ENCODE results near the gene PDSS2. TPM values are rescaled to one million over a fixed set of nuclear protein-coding genes. Genes with fewer than 3 reads are reported as not detected.

Gene PDSS2
- total and polyA plus RNA-seq, 2 donors = 11.1 to 22.6 TPM

DNA sequence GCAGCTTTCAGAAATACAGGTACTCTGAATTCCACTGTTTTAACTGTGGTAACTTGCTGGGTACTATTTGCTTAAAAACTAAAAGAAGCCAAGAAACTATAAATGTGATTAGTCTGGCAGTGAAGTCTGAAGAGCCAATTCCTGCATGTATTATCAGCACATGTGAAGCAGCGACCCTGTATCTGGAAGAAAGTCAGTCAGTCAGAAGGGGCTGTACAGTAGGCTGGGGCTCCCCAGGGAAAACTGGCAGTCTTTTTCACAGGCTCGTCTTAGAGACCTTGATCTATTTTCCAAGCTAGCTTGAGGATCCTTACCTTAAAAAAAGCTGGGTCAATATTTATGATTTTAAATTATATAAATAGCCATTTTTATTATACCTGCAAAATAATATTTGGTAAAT, 104.9 kb downstream of the PDSS2 start:
- no peaks in the 10 kb centered on the region for H3K4me1 ChIP-seq (ENCODE audit: insufficient read depth)
- no peaks in the 10 kb centered on the region for H3K36me3 ChIP-seq (ENCODE audit: insufficient read depth)
- no peak for DNase-seq (ENCODE audit: extremely low spot score)
- H3K27ac ChIP-seq (ENCODE audit: low read depth) = no peak overlapping the region
- WGBS = 69% methylated on average over 2 of the region's 2 CpGs
- no peak overlapping the region for H3K4me3 ChIP-seq (ENCODE audit: low read depth, low read length)

DNA sequence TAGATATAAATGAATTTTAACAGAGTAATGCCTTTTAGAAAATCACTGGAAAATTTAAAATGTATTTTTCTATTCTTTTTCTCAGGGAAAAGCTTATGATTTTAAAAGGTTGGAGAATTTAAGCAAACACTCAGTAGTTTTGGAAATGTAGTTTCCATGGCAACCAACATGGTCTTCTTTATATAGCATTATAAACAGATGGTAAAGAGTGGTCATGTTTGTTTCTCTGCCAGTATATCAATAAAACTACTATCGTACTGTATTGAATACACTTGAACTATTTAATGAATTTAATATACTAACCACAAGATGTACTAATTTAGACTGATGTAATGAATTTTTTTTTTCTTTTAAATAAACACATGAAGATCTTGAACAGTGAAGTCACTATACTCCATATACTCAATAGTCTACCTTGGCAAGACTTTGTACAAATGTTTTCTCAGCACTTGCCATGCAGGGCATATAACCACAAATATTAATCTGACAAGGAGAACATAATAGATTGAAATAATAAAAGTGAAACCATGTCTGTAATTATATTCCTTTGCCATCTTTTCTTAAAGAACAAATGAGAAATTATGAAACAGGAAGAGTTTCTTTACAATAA, 105.5 kb downstream of the PDSS2 start:
- no peak for DNase-seq (ENCODE audit: extremely low spot score)
- H3K36me3 ChIP-seq (ENCODE audit: insufficient read depth) = no peaks in the 10 kb centered on the region

DNA sequence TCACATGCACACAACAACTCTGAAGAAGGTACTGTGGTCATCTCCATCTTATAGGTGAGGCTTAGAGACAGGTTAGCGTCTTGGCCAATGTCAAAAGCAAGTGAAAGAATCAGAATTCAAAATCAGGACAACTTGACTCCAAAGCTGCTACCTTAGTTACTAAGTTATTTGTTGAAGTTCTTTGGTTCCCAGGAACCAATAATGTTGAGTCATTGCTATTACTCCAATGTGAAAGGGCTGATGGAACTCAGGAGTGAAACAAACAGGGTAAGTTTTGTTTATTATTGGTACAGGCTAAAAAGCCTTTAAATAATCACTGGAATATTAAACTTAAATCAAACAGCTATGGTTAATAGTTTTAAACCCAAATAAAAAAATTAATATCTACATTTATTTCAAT, 111.1 kb downstream of the PDSS2 start:
- 100% methylated on average over 1 of the region's 1 CpG for WGBS
- H3K4me1 ChIP-seq (ENCODE audit: insufficient read depth) = no peaks in the 10 kb centered on the region
- H3K4me3 ChIP-seq (ENCODE audit: low read depth, low read length) = no peak overlapping the region
- no peaks in the 10 kb centered on the region for H3K36me3 ChIP-seq (ENCODE audit: insufficient read depth)
- H3K27ac ChIP-seq (ENCODE audit: low read depth) = no peak overlapping the region
- DNase-seq (ENCODE audit: extremely low spot score) = no peak

More for the DNA sequence above, 105.5 kb downstream of the PDSS2 start:
- no peak overlapping the region for H3K27ac ChIP-seq (ENCODE audit: low read depth)
- H3K4me3 ChIP-seq (ENCODE audit: low read depth, low read length) = no peak overlapping the region
- 52% methylated on average over 1 of the region's 1 CpG for WGBS
- no peaks in the 10 kb centered on the region for H3K4me1 ChIP-seq (ENCODE audit: insufficient read depth)

DNA sequence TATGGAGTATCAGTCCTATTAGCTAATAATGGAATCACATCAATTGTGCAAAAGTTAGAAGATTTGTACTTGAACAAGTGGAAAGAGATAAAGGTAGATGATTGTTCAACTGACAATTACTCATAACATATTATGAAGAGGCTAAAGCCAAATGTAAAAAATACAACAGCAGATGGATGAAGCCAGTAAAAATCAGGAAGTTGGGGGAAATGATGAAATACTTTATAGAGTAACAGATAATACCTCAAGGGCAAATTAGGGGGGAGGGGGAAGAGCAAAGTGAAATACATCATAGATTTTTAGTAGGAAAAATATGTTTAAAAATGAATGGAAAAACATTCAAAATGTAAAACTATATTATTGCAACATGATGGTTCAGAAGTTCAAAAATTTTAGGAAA, 114.0 kb downstream of the PDSS2 start:
- no peak overlapping the region for H3K27ac ChIP-seq (ENCODE audit: low read depth)
- H3K4me3 ChIP-seq (ENCODE audit: low read depth, low read length) = no peak overlapping the region
- no peaks in the 10 kb centered on the region for H3K36me3 ChIP-seq (ENCODE audit: insufficient read depth)
- H3K4me1 ChIP-seq (ENCODE audit: insufficient read depth) = no peaks in the 10 kb centered on the region
- DNase-seq (ENCODE audit: extremely low spot score) = no peak

DNA sequence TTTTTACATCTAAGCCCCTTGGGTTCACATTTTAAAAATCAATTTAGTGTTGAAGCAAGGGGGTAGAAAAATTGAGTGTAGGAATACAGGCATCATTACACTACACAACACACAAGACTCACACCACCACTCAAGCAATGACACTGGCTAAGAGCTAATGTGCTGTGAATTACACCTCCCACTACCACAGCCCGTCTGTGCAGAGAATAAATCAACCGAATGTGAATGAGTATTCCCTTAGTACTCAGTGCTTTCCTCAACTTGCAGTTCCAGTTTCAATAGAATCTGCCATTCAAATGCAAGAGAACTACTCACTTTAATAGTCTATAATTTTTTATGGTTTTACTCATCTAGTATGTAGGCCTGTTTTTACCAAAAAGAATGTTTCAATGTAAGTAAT, 114.4 kb downstream of the PDSS2 start:
- Histone ChIP-seq H3K36me3 (ENCODE audit: insufficient read depth) (no peaks in the 10 kb centered on the region), H3K27ac (ENCODE audit: low read depth) (no peak overlapping the region), H3K4me3 (ENCODE audit: low read depth, low read length) (no peak overlapping the region), H3K4me1 (ENCODE audit: insufficient read depth) (no peaks in the 10 kb centered on the region)
- WGBS = 91% methylated on average over 2 of the region's 2 CpGs
- no peak for DNase-seq (ENCODE audit: extremely low spot score)

DNA sequence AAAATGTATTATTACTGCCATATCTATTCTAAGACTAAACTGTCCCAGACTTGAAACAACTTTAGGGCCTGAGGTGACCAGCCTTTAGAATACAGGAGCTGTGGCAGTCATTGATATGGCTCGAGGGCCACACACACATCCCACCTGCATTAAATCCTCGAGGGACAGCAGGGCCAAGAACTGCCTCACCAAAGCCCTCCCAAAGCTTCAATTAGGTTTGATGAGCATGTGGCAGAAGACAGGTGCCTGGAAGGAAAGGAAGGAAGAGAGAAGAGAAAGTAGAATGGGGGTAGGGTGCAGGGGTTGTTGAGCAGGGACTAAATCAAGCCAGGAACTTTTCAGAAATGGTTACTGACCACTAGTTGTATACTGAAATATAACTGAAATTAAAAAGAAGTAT, 115.0 kb downstream of the PDSS2 start:
- Histone ChIP-seq H3K4me3 (ENCODE audit: low read depth, low read length) (no peak overlapping the region), H3K36me3 (ENCODE audit: insufficient read depth) (no peaks in the 10 kb centered on the region), H3K27ac (ENCODE audit: low read depth) (no peak overlapping the region), H3K4me1 (ENCODE audit: insufficient read depth) (no peaks in the 10 kb centered on the region)
- no peak for DNase-seq (ENCODE audit: extremely low spot score)
- 79% methylated on average over 2 of the region's 2 CpGs for WGBS

DNA sequence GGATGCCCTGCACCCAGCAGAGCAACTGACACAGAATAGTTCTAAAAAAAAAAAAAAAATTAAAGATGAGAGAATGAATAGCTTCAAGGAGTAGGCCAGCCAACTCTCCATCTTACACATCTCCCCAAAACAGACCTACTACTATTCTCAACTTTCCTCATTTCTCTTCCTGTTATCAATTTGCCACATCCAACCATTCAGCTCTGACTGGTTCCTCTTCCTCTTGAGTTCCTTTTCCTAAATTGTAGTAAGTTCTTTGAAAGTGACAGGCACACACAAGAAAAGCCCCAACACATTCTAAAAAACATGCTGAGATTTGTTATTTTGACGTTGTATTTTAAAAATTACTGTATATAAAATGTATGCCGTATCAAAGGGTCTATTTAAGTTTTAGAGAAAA, 117.2 kb downstream of the PDSS2 start:
- DNase-seq (ENCODE audit: extremely low spot score) = no peak
- Histone ChIP-seq H3K4me1 (ENCODE audit: insufficient read depth) (no peaks in the 10 kb centered on the region), H3K27ac (ENCODE audit: low read depth) (no peak overlapping the region), H3K36me3 (ENCODE audit: insufficient read depth) (no peaks in the 10 kb centered on the region), H3K4me3 (ENCODE audit: low read depth, low read length) (no peak overlapping the region)
- WGBS = 90% methylated on average over 2 of the region's 2 CpGs

DNA sequence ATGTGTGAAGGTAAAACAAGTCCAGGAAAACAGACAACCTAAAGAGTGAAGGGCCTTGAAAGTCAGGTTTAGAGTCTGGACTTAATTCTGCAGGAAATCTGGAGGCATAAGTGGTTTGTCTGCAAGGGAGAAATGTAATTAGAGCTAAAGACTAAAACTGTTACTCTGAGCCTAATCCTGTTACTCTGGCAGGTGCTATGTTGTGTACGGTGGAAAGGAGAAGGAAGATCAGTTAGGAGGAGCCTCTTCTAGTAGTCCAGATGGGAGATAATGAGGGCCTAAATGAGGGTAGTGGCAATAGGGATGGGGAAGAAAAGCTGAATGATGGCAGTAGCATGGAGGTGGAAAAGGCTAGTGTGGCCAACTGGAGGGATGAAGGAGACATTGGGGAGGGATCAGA, 118.5 kb downstream of the PDSS2 start:
- Histone ChIP-seq H3K4me3 (ENCODE audit: low read depth, low read length) (no peak overlapping the region), H3K27ac (ENCODE audit: low read depth) (no peak overlapping the region), H3K36me3 (ENCODE audit: insufficient read depth) (no peaks in the 10 kb centered on the region), H3K4me1 (ENCODE audit: insufficient read depth) (no peaks in the 10 kb centered on the region)
- WGBS = 79% methylated on average over 1 of the region's 1 CpG
- DNase-seq (ENCODE audit: extremely low spot score) = no peak

DNA sequence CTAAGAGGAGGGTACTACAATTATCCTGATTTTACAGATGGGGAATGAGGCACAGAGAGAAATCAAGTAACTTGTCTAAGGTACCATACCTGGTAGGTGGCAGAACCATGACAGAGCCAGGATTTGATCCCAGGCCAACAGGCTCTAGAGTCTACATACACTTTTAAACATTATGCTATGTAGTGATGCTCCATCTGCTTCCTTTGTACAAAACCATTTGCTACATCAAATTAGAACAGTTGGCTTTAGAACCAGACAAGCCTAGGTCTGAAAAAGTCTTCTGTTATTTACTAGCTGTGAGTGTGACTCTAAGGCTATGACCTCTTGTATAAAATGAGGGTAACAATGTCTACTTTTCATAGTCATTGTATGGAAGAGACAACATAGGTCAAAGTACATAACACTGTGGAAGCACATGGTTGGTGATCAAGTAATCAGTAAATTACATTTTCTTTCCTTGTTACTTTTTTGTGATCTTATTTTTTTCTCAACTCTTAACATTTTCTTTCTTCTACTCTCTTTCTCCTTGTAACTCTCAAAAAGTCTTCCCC, 122.1 kb downstream of the PDSS2 start:
- H3K36me3 ChIP-seq (ENCODE audit: insufficient read depth) = no peaks in the 10 kb centered on the region
- no peak overlapping the region for H3K27ac ChIP-seq (ENCODE audit: low read depth)
- H3K4me1 ChIP-seq (ENCODE audit: insufficient read depth) = no peaks in the 10 kb centered on the region
- no peak overlapping the region for H3K4me3 ChIP-seq (ENCODE audit: low read depth, low read length)
- no peak for DNase-seq (ENCODE audit: extremely low spot score)

DNA sequence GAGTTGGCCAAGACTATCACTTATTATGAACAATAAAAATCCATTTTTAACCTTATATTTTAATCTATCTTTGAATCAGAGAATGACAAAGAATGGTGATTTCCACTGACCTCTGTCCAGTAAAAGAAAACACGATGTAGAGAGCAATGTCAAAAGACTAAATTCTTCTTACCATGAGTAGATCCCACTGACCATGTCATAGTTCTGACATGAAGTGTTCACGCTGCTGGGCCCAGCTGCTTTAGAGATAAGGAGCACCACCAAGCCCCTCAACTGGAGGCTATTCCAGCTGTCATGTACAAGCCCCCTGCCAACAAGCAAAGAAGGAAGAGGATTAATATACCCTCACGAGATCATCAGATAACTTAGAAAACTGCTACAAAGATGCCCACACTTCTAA, 125.3 kb downstream of the PDSS2 start:
- H3K36me3 ChIP-seq (ENCODE audit: insufficient read depth) = no peaks in the 10 kb centered on the region
- H3K4me3 ChIP-seq (ENCODE audit: low read depth, low read length) = no peak overlapping the region
- no peak overlapping the region for H3K27ac ChIP-seq (ENCODE audit: low read depth)
- DNase-seq (ENCODE audit: extremely low spot score) = no peak
- WGBS = 84% methylated on average over 3 of the region's 3 CpGs
- H3K4me1 ChIP-seq (ENCODE audit: insufficient read depth) = no peaks in the 10 kb centered on the region

DNA sequence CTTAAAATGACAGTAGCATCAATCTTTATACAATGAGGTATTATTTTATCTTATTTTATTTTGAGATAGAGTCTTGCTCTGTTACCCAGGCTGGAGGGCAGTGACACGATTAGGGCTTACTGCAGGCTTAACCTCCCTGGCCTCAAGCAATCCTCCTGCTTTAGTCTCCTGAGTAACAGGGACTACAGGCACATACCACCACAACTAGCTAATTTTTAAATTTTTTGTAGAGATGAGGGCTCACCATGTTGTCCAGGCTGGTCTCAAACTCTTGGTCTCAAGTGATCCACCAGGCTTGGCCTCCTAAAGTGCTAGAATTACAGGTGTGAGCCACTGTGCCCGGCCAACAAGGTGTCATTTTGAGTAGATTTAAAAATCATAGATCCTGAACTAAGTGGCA, 125.9 kb downstream of the PDSS2 start:
- Histone ChIP-seq H3K36me3 (ENCODE audit: insufficient read depth) (no peaks in the 10 kb centered on the region), H3K4me3 (ENCODE audit: low read depth, low read length) (no peak overlapping the region), H3K27ac (ENCODE audit: low read depth) (no peak overlapping the region), H3K4me1 (ENCODE audit: insufficient read depth) (no peaks in the 10 kb centered on the region)
- 86% methylated on average over 2 of the region's 2 CpGs for WGBS
- no peak for DNase-seq (ENCODE audit: extremely low spot score)

DNA sequence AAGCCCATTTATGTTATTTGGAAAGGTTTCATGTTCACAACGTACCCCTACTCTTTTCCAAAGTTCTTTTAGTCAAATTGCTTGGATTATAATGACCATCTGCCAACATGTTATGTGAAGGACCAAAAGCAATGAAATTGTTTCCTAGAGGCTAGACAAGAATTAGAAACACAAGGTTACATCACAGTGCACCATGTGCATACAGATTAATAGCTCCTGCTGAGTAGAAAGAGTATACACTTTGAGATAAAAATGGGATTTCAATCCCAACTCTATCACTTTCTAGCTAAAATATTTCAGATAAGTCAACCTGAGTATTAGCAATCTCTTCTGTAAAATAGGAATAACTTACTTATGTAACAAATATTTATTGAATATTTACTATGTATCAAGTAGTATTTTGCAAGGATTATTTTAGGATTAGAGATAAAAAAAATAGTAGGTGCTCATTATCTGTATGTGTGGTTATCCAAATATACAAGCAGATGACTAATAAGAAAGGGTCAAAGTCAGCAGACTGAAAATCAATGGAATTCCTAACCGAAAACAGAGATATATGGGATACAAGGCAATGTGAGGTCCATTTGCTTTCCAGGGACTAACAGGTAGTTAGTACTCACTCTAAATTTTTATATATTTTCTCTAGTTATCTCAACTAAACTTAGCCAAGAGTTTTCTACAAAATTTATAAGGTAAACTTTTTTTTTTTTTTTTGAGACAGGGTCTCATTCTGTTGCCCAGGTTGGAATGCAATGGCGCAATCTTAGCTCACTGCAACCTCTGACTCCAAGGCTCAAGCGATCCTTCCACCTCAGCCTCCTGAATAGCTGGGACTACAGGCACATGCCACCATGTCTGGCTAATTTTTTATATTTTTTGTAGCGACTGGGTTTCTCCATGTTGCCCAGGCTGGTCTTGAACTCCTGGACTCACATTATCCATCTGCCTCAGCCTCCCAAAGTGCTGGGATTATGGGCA, 127.7 kb downstream of the PDSS2 start:
- Histone ChIP-seq H3K4me3 (ENCODE audit: low read depth, low read length) (no peak overlapping the region), H3K36me3 (ENCODE audit: insufficient read depth) (no peaks in the 10 kb centered on the region), H3K4me1 (ENCODE audit: insufficient read depth) (no peaks in the 10 kb centered on the region), H3K27ac (ENCODE audit: low read depth) (no peak overlapping the region)
- 94% methylated on average over 5 of the region's 5 CpGs for WGBS
- DNase-seq (ENCODE audit: extremely low spot score) = no peak

DNA sequence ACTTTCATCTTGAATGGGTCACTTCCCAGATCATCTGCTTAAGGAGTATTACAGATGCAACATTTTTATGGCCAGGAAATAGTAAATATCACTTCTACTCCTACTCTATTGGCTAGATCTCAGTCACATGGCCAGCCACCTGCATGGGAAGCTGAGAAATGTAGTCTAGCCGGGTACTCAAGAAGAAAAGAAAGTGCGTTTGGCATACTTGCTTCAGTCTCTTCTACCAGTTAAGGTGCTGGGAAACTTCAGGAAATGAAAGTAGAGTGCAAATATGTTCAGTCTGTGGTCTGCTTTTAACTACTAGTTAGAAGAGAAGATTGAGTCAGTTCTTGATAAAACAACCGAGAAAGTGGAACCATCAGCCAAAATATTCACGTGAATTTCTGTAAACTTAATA, 129.2 kb downstream of the PDSS2 start:
- no peaks in the 10 kb centered on the region for H3K4me1 ChIP-seq (ENCODE audit: insufficient read depth)
- WGBS = 75% methylated on average over 4 of the region's 4 CpGs
- no peak for DNase-seq (ENCODE audit: extremely low spot score)
- no peak overlapping the region for H3K4me3 ChIP-seq (ENCODE audit: low read depth, low read length)
- H3K27ac ChIP-seq (ENCODE audit: low read depth) = no peak overlapping the region
- no peaks in the 10 kb centered on the region for H3K36me3 ChIP-seq (ENCODE audit: insufficient read depth)
